ENCODE measurements around the gene DUOX1. TPM values are rescaled to one million over a fixed set of nuclear protein-coding genes. Genes with fewer than 3 reads are reported as not detected.

DUOX1 gene
- total RNA-seq, 4 donors from 2014 or later = 87.5 to 202 (median 122) TPM

GRCh38 chr15:45121020-45121419 lies 8.8 kb upstream of the DUOX1 start:
- DNase-seq = no peak
- Histone ChIP-seq H3K9me3 (no peaks in the 10 kb centered on the region), H3K4me3 (no peak overlapping the region), H3K27me3 (peaks cover 5 to 85% (median 10%) of the 10 kb centered on the region in 4 donors), H3K27ac (no peak overlapping the region), H3K36me3 (peaks cover 0 to 52% (median 7%) of the 10 kb centered on the region in 3 donors), H3K4me1 (peaks cover 0 to 62% (median 16%) of the 10 kb centered on the region in 3 donors)
- intact Hi-C loops (cut with DNase I) = no loop called here
- WGBS, 2 donors = 78 to 82% methylated on average over 1 of the region's 3 CpGs
- TF ChIP-seq CTCF (IDR thresholded peaks at IDR 0.05) (no peak), POLR2A (IDR thresholded peaks at IDR 0.05) (no peak)

- intact Hi-C loops (cut with DNase I) = no loop called here
- TF ChIP-seq CTCF (IDR thresholded peaks at IDR 0.05) (no peak), POLR2A (IDR thresholded peaks at IDR 0.05) (no peak)
- WGBS, 2 donors = 41 to 45% methylated on average over 7 to 9 of the region's 9 CpGs
- DNase-seq = no peak
- Histone ChIP-seq H3K27me3 (peaks cover 0 to 76% (median 5%) of the 10 kb centered on the region in 4 donors), H3K4me3 (no peak overlapping the region), H3K27ac (peak overlapping the region in 2 of 4 donors; percentile 51 to 59), H3K36me3 (peaks cover 0 to 52% (median 7%) of the 10 kb centered on the region in 3 donors), H3K9me3 (no peaks in the 10 kb centered on the region), H3K4me1 (peaks cover 0 to 53% (median 9%) of the 10 kb centered on the region in 3 donors)
These were observed 7.9 kb upstream of the DUOX1 start for GRCh38 chr15:45121706-45122417.

- intact Hi-C loops (cut with DNase I) = no loop called here
- Histone ChIP-seq H3K27ac (peak overlapping the region in 2 of 4 donors; percentile 51 to 59), H3K4me3 (no peak overlapping the region), H3K36me3 (peaks cover 0 to 48% (median 7%) of the 10 kb centered on the region in 3 donors), H3K9me3 (no peaks in the 10 kb centered on the region), H3K4me1 (peaks cover 0 to 50% (median 2%) of the 10 kb centered on the region in 3 donors), H3K27me3 (peaks cover 0 to 72% (median 0%) of the 10 kb centered on the region in 4 donors)
- no peak for DNase-seq
- TF ChIP-seq CTCF (IDR thresholded peaks at IDR 0.05) = no peak
- no peak for TF ChIP-seq POLR2A (IDR thresholded peaks at IDR 0.05)
- WGBS, 2 donors = 75 to 80% methylated on average over 2 to 4 of the region's 7 CpGs
These were observed 7.1 kb upstream of the DUOX1 start for GRCh38 chr15:45122719-45123118.

GRCh38 chr15:45123397-45123796 lies 6.4 kb upstream of the DUOX1 start:
- peaks cover 0 to 46% (median 7%) of the 10 kb centered on the region in 3 donors for H3K36me3 ChIP-seq
- peaks cover 0 to 74% (median 0%) of the 10 kb centered on the region in 4 donors for H3K27me3 ChIP-seq
- peak overlapping the region in 2 of 4 donors; percentile 51 to 59 for H3K27ac ChIP-seq
- no peak for DNase-seq
- H3K4me1 ChIP-seq = peaks cover 0 to 51% (median 5%) of the 10 kb centered on the region in 3 donors
- intact Hi-C loops (cut with DNase I) = no loop called here
- TF ChIP-seq CTCF (IDR thresholded peaks at IDR 0.05) (no peak), POLR2A (IDR thresholded peaks at IDR 0.05) (no peak)
- H3K4me3 ChIP-seq = no peak overlapping the region
- no peaks in the 10 kb centered on the region for H3K9me3 ChIP-seq

GRCh38 chr15:45126535-45127158 lies 3.1 kb upstream of the DUOX1 start:
- intact Hi-C loops (cut with DNase I) = no loop called here
- no peak for DNase-seq
- Histone ChIP-seq H3K36me3 (peaks cover 0 to 14% (median 0%) of the 10 kb centered on the region in 3 donors), H3K4me3 (no peak overlapping the region), H3K9me3 (no peaks in the 10 kb centered on the region), H3K27ac (no peak overlapping the region), H3K4me1 (peaks cover 0 to 83% (median 8%) of the 10 kb centered on the region in 3 donors), H3K27me3 (peaks cover 0 to 68% (median 2%) of the 10 kb centered on the region in 4 donors)
- 58 to 71% methylated on average over 2 of the region's 2 CpGs for WGBS, 2 donors
- TF ChIP-seq POLR2A (IDR thresholded peaks at IDR 0.05) = no peak
- peak; percentile 33 to 83 (median 72) for TF ChIP-seq CTCF (IDR thresholded peaks at IDR 0.05)
